HEK293 (cell line): ENCODE measurements around the gene LIMA1.

Source experiments
- ATF2 ChIP-seq: fragments of 450-650 bp; formaldehyde crosslinking; IDR thresholded peaks from 2 replicates; pipeline ENCODE4 v1.5.1; 2016; ENCODE audit warnings: missing biosample characterization, missing genetic modification characterization, low read depth
- EGR2 ChIP-seq: fragments of 450-650 bp; formaldehyde crosslinking; IDR thresholded peaks from 2 replicates; pipeline ENCODE4 v1.5.1; 2016; ENCODE audit warnings: low read depth, missing biosample characterization, missing genetic modification characterization
- KLF1 ChIP-seq: fragments of 450-650 bp; formaldehyde crosslinking; IDR thresholded peaks from 2 replicates; pipeline ENCODE4 v1.5.1; 2016; ENCODE audit warnings: missing biosample characterization, missing genetic modification characterization
- KLF9 ChIP-seq: fragments of 450-650 bp; formaldehyde crosslinking; IDR thresholded peaks from 2 replicates; pipeline ENCODE4 v1.5.1; 2016; ENCODE audit warnings: missing biosample characterization, missing genetic modification characterization, low read depth
- PRDM10 ChIP-seq: fragments of 450-650 bp; formaldehyde crosslinking; IDR thresholded peaks from 2 replicates; pipeline ENCODE4 v1.5.1; 2016; ENCODE audit warnings: missing biosample characterization, missing genetic modification characterization
- SCRT1 ChIP-seq: fragments of 450-650 bp; formaldehyde crosslinking; IDR thresholded peaks from 2 replicates; pipeline ENCODE4 v1.5.1; 2016; ENCODE audit warnings: missing biosample characterization, missing genetic modification characterization, borderline replicate concordance
- YY1 ChIP-seq: fragments of 450-650 bp; formaldehyde crosslinking; IDR thresholded peaks from 2 replicates; pipeline ENCODE4 v1.5.1; 2018; ENCODE audit warnings: missing biosample characterization, missing genetic modification characterization
- YY2 ChIP-seq: fragments of 450-650 bp; formaldehyde crosslinking; IDR thresholded peaks from 2 replicates; pipeline ENCODE4 v1.5.1; 2016; ENCODE audit warnings: missing biosample characterization, missing genetic modification characterization
- ZBTB11 ChIP-seq: fragments of 450-650 bp; formaldehyde crosslinking; conservative IDR thresholded peaks from 2 replicates; pipeline ENCODE4 v1.5.1; 2016; ENCODE audit warnings: low read depth, missing biosample characterization, missing genetic modification characterization
- ZNF24 ChIP-seq: fragments of 450-650 bp; formaldehyde crosslinking; IDR thresholded peaks from 2 replicates; pipeline ENCODE4 v1.5.1; 2016; ENCODE audit warnings: missing biosample characterization, missing genetic modification characterization
- ZNF555 ChIP-seq: fragments of 450-650 bp; formaldehyde crosslinking; conservative IDR thresholded peaks from 2 replicates; pipeline ENCODE4 v1.5.1; 2017; ENCODE audit warnings: missing biosample characterization, mild to moderate bottlenecking, missing genetic modification characterization, inconsistent platforms
- ZNF600 ChIP-seq: fragments of 450-650 bp; formaldehyde crosslinking; IDR thresholded peaks from 2 replicates; pipeline ENCODE4 v1.5.1; 2016; ENCODE audit warnings: missing biosample characterization, missing genetic modification characterization
- ZNF623 ChIP-seq: fragments of 450-650 bp; formaldehyde crosslinking; IDR thresholded peaks from 2 replicates; pipeline ENCODE4 v1.5.1; 2016; ENCODE audit warnings: missing biosample characterization, missing genetic modification characterization
- ZNF658 ChIP-seq: fragments of 450-650 bp; formaldehyde crosslinking; IDR thresholded peaks from 2 replicates; pipeline ENCODE4; 2016; ENCODE audit warnings: missing biosample characterization, missing genetic modification characterization
- ZNF707 ChIP-seq: fragments of 450-650 bp; formaldehyde crosslinking; IDR thresholded peaks from 2 replicates; pipeline ENCODE4 v1.5.1; 2016; ENCODE audit warnings: missing biosample characterization, missing genetic modification characterization
- ZNF747 ChIP-seq: fragments of 450-650 bp; formaldehyde crosslinking; IDR thresholded peaks from 2 replicates; pipeline ENCODE4 v1.5.1; 2016; ENCODE audit warnings: missing biosample characterization, missing genetic modification characterization
- TF ChIP-seq, protein P1 (sequence below): fragments of 450-650 bp; formaldehyde crosslinking; IDR thresholded peaks from 2 replicates; pipeline ENCODE4 v1.5.1; 2017; ENCODE audit warnings: missing biosample characterization, missing genetic modification characterization
- TF ChIP-seq, protein P2 (sequence below): sonication (generic); formaldehyde crosslinking; IDR thresholded peaks from 2 replicates; pipeline ENCODE4 v1.8.1; 2022; ENCODE audit warnings: mild to moderate bottlenecking, moderate library complexity, missing genetic modification reagents

The LIMA1 gene

GRCh38 chr12:50188875-50189575 lies 94.3 kb downstream of the LIMA1 start (continued):
- TF ChIP-seq, protein P1, sequence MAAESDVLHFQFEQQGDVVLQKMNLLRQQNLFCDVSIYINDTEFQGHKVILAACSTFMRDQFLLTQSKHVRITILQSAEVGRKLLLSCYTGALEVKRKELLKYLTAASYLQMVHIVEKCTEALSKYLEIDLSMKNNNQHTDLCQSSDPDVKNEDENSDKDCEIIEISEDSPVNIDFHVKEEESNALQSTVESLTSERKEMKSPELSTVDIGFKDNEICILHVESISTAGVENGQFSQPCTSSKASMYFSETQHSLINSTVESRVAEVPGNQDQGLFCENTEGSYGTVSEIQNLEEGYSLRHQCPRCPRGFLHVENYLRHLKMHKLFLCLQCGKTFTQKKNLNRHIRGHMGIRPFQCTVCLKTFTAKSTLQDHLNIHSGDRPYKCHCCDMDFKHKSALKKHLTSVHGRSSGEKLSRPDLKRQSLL, result no peak
- TF ChIP-seq KLF9 (tag by site-specific recombination), result no peak
- no peak for TF ChIP-seq YY1
- TF ChIP-seq ZNF623, result no peak
- TF ChIP-seq ZNF658 (tag by site-specific recombination), result no peak
- TF ChIP-seq ZNF747 (tag by site-specific recombination), result no peak
- TF ChIP-seq, protein P2, sequence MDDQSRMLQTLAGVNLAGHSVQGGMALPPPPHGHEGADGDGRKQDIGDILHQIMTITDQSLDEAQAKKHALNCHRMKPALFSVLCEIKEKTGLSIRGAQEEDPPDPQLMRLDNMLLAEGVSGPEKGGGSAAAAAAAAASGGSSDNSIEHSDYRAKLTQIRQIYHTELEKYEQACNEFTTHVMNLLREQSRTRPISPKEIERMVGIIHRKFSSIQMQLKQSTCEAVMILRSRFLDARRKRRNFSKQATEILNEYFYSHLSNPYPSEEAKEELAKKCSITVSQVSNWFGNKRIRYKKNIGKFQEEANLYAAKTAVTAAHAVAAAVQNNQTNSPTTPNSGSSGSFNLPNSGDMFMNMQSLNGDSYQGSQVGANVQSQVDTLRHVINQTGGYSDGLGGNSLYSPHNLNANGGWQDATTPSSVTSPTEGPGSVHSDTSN (CRISPR knock-in tag), result no peak
- peak; percentile 52; the same call in 1 of the 2 replicates for TF ChIP-seq ZNF600 (tag by site-specific recombination)
- no peak for TF ChIP-seq SCRT1
- no peak for TF ChIP-seq YY2 (tag by site-specific recombination)
- TF ChIP-seq ZNF707 (tag by site-specific recombination), result no peak
- TF ChIP-seq KLF1 (tag by site-specific recombination), result no peak
- TF ChIP-seq EGR2 (tag by site-specific recombination), result no peak
- no peak for TF ChIP-seq ATF2 (tag by site-specific recombination)
- no peak for TF ChIP-seq ZBTB11 (tag by site-specific recombination)
- no peak for TF ChIP-seq ZNF24 (tag by site-specific recombination)
- no peak for TF ChIP-seq PRDM10 (tag by site-specific recombination)
- TF ChIP-seq ZNF555, result no peak
- TF ChIP-seq, all 188 proteins: peak for 5
